Fibroblast of skin of scalp (primary cell): ENCODE measurements around the gene SCT.

ENCODE experiments used
- DNase-seq: peaks from one replicate; pipeline ENCODE4 v3.0.0-alpha.2; 2013

Gene SCT

DNA sequence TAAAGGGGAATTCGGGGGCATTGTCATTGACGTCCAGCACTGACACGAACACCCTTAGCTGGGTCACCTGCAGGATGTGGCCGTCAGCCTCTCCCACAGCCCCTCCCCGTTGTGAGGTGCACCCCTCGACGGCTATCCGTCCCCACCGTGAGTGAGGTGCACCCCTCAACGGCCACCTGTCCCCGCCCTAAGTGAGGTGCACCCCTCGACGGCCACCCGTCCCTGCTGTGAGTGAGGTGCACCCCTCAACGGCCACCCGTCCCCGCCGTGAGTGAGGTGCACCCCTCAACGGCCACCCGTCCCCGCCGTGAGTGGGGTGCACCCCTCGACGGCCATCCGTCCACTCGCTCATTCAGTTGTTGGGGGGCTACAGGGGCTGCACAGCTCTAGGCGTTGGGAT is 5.1 kb downstream of the SCT start:
- no peak for DNase-seq

- DNase-seq, result no peak
These were observed 5.8 kb downstream of the SCT start for GRCh38 chr11:620935-621814.

DNA sequence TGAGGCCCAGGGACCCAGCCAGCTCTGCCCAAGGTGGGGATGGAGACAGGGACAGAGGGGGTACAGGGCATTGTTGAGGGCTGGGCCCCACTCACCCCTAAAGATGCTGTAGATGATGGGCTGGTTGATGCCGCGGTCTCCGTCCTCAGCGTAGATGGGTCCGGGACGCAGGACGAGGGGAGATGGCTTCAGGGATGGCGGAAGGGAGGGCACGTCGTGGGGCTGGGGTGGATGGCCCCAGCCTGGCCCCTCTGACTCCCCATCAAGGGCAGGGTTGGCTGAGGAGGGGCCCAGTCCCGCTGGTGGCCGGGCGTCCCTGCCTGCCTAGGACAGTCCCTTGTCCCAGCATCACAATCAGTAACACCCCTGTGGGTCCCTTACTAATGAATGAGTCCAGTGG is 6.8 kb downstream of the SCT start:
- DNase-seq, result no peak

- no peak for DNase-seq
These were observed 7.3 kb downstream of the SCT start for GRCh38 chr11:619628-620050.

GRCh38 chr11:618856-619627 is 7.9 kb downstream of the SCT start:
- DNase-seq, result no peak

- no peak for DNase-seq
These were observed 8.9 kb downstream of the SCT start for GRCh38 chr11:617912-618682.

DNA sequence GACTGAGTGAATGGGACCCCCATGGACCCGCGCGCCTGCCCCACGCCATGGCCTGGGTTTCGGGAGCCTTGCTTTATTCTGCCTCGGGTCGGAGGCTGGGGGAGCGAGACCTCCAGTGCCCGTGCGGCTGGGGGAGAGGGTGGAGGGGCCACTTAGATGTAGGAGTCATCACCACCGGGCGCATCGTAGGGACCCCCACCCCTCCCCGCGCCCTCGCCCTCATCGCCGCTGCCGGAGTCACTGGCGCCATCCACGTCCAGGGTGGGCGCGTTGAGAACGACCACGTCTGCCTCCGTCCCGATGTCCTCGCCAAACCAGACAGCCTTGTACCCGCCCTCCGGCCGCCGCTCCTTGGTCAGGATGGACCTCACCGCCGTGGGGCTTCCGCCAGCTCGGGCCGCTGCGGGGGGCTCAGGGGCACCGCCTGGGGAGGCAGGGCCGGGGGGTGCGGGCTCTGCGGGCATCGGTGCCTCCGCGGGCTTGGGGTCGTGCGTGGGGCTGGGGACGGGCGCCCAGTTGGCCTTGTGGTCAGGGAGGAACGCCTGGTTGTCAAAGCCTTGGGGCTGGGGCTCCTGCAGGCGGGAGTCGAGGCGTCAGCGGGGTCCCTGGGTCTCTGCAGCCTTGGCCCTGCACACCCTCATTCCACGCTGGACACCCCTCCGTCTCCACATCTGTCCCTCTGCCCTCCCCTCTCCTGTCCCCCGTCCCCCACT is 9.6 kb downstream of the SCT start:
- no peak for DNase-seq

GRCh38 chr11:616320-617198 is 10.4 kb downstream of the SCT start:
- no peak for DNase-seq

DNA sequence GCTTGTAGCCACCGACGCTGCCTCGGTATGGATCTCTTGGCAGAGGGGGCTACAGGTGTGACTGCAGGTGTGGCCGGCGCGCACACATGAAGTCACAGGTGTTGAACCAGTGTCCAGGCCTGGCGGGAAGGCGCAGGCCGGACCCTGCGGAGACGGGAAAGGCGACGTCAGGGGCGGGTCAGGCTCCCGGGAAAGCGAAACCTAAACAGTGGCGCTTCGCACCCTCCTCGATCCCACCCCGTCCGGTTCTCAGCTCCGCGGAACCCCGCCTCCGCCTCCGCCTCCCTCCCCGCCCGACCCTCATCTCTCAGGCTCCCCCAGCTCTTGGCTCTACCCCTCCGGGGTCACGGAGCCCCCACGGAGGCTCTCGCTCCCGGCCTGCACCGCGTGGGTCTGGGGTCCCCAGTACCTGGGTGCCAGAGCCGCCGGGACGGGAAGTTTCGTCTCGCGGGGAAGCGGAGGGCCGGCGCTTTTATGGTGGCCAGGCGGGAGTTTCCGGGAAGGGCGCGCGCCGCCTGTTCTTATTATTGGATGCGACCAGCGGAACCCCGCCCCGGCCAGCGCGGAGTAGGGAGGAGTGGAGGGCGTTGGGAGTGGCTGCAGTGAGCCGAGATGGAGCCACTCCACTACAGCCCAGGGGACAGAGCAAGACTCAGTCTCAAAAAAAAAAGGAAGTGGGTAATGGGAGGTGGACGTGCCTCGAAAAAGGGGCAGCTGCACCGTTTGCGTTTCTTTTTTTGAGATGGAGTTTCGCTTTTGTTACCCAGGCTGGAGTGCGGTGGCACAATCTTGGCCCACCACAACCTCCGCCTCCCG is 11.3 kb downstream of the SCT start, which contains the start of gene IRF7:
IRF7 (minus strand) TSS at position 447 of the 816 bp plus-strand sequence. CDS start 586 bp downstream, outside the sequence.
- DNase-seq, result peak; percentile 91

DNA sequence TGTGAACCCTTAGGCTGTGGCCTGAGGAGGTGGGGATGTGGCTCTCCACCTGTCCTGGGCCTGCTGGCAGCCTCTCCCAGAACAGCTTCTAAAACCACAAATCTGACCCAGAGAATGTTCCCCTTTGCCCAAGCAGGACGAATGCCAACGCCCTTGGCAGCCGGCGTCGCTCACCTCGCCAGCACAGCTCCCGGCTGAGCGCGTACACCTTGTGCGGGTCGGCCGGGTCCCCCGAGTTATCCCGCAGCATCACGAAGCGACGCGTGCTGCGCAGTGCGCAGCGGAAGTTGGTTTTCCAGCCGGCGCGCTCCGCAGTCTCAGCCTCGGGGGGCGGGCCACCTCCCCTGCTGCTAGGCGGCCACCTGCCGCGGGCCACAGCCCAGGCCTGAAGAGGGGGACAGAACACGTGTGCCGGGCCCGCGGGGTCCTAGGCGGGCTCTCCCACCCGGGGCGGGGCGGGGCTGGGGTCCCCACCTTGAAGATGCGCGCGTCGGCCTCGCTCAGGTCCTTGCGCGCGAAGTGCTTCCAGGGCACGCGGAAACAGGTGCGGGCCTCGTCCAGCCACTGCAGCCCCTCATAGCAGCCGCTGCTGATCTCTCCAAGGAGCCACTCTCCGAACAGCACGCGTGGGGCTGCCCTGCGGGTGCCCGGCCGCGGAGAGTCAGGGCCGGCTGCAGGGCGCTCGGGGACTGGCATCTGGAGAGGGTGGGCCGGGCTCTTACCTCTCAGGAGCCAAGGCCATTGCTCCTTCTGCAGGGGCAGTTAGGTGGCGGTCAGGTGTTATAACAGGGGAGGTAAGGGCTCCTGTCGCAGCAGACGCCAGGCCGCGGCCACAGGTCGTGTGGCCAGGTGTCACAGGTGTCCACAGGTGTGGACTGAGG is 12.1 kb downstream of the SCT start:
- DNase-seq, result no peak

- no peak for DNase-seq
These were observed 12.9 kb downstream of the SCT start for GRCh38 chr11:614021-614622.

- DNase-seq, result peak; percentile 54
These were observed 13.5 kb downstream of the SCT start for GRCh38 chr11:613369-613968.

- DNase-seq, result no peak
These were observed 14.1 kb downstream of the SCT start for GRCh38 chr11:612961-613300.

- DNase-seq, result no peak
These were observed 14.6 kb downstream of the SCT start for GRCh38 chr11:612201-612960.

- no peak for DNase-seq
These were observed 15.7 kb downstream of the SCT start for GRCh38 chr11:611001-611996.

GRCh38 chr11:610146-610801 is 16.7 kb downstream of the SCT start:
- no peak for DNase-seq
